Vagina (tissue), 2 donors: ENCODE measurements around the gene UBAP2L.

Experiments
- POLR2AphosphoS5 ChIP-seq, 2 donors: sonication (generic); formaldehyde crosslinking; IDR thresholded peaks; one replicate each; pipeline ENCODE4 v1.9.0; 2017; ENCODE audit warnings: antibody characterized with exemption in 2 of 2, mild to moderate bottlenecking in 2 of 2, low read depth in 1 of 2; ENCODE audit not compliant: insufficient read depth in 1 of 2
- TF ChIP-seq, protein P1 (sequence below), 3 experiments: fragments of 450-650 bp in 2 of 3; fragments of 200-600 bp in 1 of 3; sonication (generic) in 1 of 3; IDR thresholded peaks; one replicate each; pipeline ENCODE4 v1.5.1; 2017 to 2019; ENCODE audit warnings: antibody characterized with exemption in 3 of 3, mild to moderate bottlenecking in 2 of 3, moderate library complexity in 2 of 3

DNA sequence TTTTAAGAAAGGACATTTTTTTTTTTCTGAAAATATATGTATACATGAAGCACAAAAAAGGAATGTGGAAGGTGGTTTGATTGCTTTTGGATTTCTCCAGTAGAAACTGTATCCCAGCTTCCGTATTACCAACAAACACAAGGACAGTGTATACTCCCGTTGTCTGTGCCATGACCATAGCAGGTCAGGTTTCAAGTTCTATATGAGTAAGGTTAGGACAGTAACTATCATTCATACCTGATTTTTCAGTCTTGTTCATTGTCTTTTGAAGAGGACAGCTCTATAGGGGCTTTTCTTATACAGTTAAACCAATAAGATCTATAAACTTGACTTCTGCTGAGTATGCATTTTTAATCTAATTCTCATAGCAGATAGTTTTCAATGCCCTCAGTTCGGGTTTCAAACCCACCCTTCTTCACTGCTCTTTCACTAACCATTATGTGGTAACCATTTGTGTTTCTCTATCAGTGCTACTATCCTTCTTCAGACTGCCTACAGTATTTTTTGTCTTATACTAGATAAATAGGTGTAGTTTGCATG lies 19.6 kb downstream of the UBAP2L start:
- TF ChIP-seq, protein P1, sequence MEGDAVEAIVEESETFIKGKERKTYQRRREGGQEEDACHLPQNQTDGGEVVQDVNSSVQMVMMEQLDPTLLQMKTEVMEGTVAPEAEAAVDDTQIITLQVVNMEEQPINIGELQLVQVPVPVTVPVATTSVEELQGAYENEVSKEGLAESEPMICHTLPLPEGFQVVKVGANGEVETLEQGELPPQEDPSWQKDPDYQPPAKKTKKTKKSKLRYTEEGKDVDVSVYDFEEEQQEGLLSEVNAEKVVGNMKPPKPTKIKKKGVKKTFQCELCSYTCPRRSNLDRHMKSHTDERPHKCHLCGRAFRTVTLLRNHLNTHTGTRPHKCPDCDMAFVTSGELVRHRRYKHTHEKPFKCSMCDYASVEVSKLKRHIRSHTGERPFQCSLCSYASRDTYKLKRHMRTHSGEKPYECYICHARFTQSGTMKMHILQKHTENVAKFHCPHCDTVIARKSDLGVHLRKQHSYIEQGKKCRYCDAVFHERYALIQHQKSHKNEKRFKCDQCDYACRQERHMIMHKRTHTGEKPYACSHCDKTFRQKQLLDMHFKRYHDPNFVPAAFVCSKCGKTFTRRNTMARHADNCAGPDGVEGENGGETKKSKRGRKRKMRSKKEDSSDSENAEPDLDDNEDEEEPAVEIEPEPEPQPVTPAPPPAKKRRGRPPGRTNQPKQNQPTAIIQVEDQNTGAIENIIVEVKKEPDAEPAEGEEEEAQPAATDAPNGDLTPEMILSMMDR (IDR thresholded peaks at IDR 0.05), result no peak
- no peak for TF ChIP-seq POLR2AphosphoS5 (IDR thresholded peaks at IDR 0.05; ENCODE audit: insufficient read depth in 1 of 2, low read depth in 1 of 2)
